HL-60 (cell line): Measurements from ENCODE around the gene ADGRA1.

Experiments used
- DNase-seq, 2 experiments: peaks; one replicate each; pipeline ENCODE4 v3.0.0-alpha.2; 2010 to 2020; ENCODE audit warnings: low read depth in 1 of 2, low spot score in 1 of 2
- H3K27ac ChIP-seq: fragments of 250-450 bp; sonication (Bioruptor Pico); replicated peaks from 2 replicates; pipeline ENCODE4 v1.5.1; 2020; ENCODE audit warnings: mild to moderate bottlenecking, moderate library complexity
- H3K27me3 ChIP-seq: fragments of 250-450 bp; sonication (Bioruptor Pico); 2 replicates; pipeline ENCODE4 v1.5.1; 2021; ENCODE audit warnings: mild to moderate bottlenecking, moderate library complexity; ENCODE audit not compliant: insufficient read depth, poor library complexity, severe bottlenecking
- H3K4me3 ChIP-seq: replicated peaks from 2 replicates; pipeline ENCODE4 v1.5.1; 2011; ENCODE audit warnings: mild to moderate bottlenecking, control low read depth, low read length; ENCODE audit not compliant: insufficient read depth
- CTCF ChIP-seq: IDR thresholded peaks from one replicate; pipeline ENCODE4 v1.5.1; 2011; ENCODE audit warnings: low read length, control low read depth, inconsistent platforms; ENCODE audit not compliant: insufficient read depth
- GABPA ChIP-seq: IDR thresholded peaks from 2 replicates; pipeline ENCODE4 v1.6.1; 2012; ENCODE audit warnings: low read depth
- POLR2AphosphoS5 ChIP-seq: IDR thresholded peaks from 2 replicates; pipeline ENCODE4 v1.6.1; 2012; ENCODE audit warnings: low read depth
- REST ChIP-seq: IDR thresholded peaks from 2 replicates; pipeline ENCODE4 v1.6.1; 2012; ENCODE audit warnings: low read depth; ENCODE audit not compliant: insufficient replicate concordance
- SPI1 ChIP-seq: IDR thresholded peaks from 2 replicates; pipeline ENCODE4 v1.6.1; 2012; ENCODE audit warnings: low read depth, mild to moderate bottlenecking, borderline replicate concordance

Gene ADGRA1

GRCh38 chr10:133099571-133099970 is 11.8 kb downstream of the ADGRA1 start:
- no peak for DNase-seq
- Histone ChIP-seq H3K27ac (no peak overlapping the region), H3K4me3 (no peak overlapping the region), H3K27me3 (peaks cover 23% of the 10 kb centered on the region)
- TF ChIP-seq REST = no peak
- TF ChIP-seq CTCF = no peak
- no peak for TF ChIP-seq SPI1
- TF ChIP-seq POLR2AphosphoS5 = no peak
- no peak for TF ChIP-seq GABPA

- no peak overlapping the region for H3K4me3 ChIP-seq
- H3K27me3 ChIP-seq = peaks cover 23% of the 10 kb centered on the region
- TF ChIP-seq SPI1 = no peak
- TF ChIP-seq CTCF = no peak
- TF ChIP-seq REST = no peak
- no peak for TF ChIP-seq POLR2AphosphoS5
- no peak for TF ChIP-seq GABPA
- no peak overlapping the region for H3K27ac ChIP-seq
- no peak for DNase-seq
These were observed 12.5 kb downstream of the ADGRA1 start for GRCh38 chr10:133100186-133100585.

- Histone ChIP-seq H3K27ac (no peak overlapping the region), H3K27me3 (peaks cover 23% of the 10 kb centered on the region), H3K4me3 (no peak overlapping the region)
- no peak for TF ChIP-seq SPI1
- TF ChIP-seq REST = no peak
- TF ChIP-seq CTCF = no peak
- no peak for DNase-seq
These were observed 13.1 kb downstream of the ADGRA1 start for GRCh38 chr10:133100706-133101415.
